ENCODE data around the gene EEF1A2. TPM values are rescaled to one million over a fixed set of nuclear protein-coding genes. Genes with fewer than 3 reads are reported as not detected.

The EEF1A2 gene
- total and polyA plus RNA-seq, 2 of the 4 experiments (the other 2 are of a cell fraction) = 1.3 to 4.6 TPM

- WGBS, 2 experiments (ENCODE audit: extremely low coverage in 2 of 2, insufficient read length in 1 of 2) = 32% methylated on average over 7 of the region's 19 CpGs; no CpG with 5 or more reads in 1 of the 2 experiments
- in situ Hi-C loops (cut with MboI; ENCODE audit: low sequenced_read_pairs) = no loop called here
These were observed 31.4 kb downstream of the EEF1A2 start for GRCh38 chr20:63467294-63468083.

More at GRCh38 chr20:63467294-63468083, 31.4 kb downstream of the EEF1A2 start:
- H3K9ac ChIP-seq (ENCODE audit: low read depth, low read length) = no peak overlapping the region
- no peak overlapping the region for H3K4me2 ChIP-seq (ENCODE audit: low read depth, low read length)
- no peaks in the 10 kb centered on the region for H3K79me1 ChIP-seq (ENCODE audit: low read depth in 1 of 2, low read length in 2 of 2)
- no peak for DNase-seq
- CTCF ChIA-PET = no interaction called here
- H2AFZ ChIP-seq (replicated peaks; ENCODE audit: low read length, poor library complexity) = no peak overlapping the region
- no peak overlapping the region for H4K5ac ChIP-seq (ENCODE audit: low read depth, low read length)
- H3K4me1 ChIP-seq (ENCODE audit: control insufficient read depth, insufficient read depth, low read length) = no peaks in the 10 kb centered on the region
- dilution Hi-C loops (cut with HindIII; ENCODE audit: low sequenced_read_pairs, unreplicated experiment) = no loop called here
- no peaks in the 10 kb centered on the region for H3K9me1 ChIP-seq (ENCODE audit: insufficient read depth, low read length)
- H3K9me3 ChIP-seq (ENCODE audit: control insufficient read depth, insufficient read depth, low read length) = no peaks in the 10 kb centered on the region
- H2BK5ac ChIP-seq (ENCODE audit: low read depth, low read length, poor library complexity, severe bottlenecking) = no peak overlapping the region
- H2AK5ac ChIP-seq (ENCODE audit: low read depth, low read length) = no peak overlapping the region
- no peaks in the 10 kb centered on the region for H3K36me3 ChIP-seq (ENCODE audit: control insufficient read depth, insufficient read depth, low read length)
- H3K18ac ChIP-seq (ENCODE audit: low read depth, low read length) = no peak overlapping the region
- intact Hi-C loops (cut with micrococcal nuclease) = no loop called here
- no TSS peak for BruUV-seq (replicated peaks)
- no peak overlapping the region for H3K27ac ChIP-seq (ENCODE audit: insufficient read depth, low read length)
- no peak overlapping the region for H3K14ac ChIP-seq (replicated peaks; ENCODE audit: low read depth, low read length)
- POLR2A ChIA-PET (ENCODE audit: unreplicated experiment) = no interaction called here
- TF ChIP-seq NFE2L2 (IDR thresholded peaks at IDR 0.05; ENCODE audit: low read depth, low read length) (no peak), RCOR1 (IDR thresholded peaks at IDR 0.05; ENCODE audit: insufficient replicate concordance, low read length) (no peak)
- H3K4ac ChIP-seq (ENCODE audit: low read depth, low read length) = no peak overlapping the region
- peaks cover 66% of the 10 kb centered on the region for H3K27me3 ChIP-seq (ENCODE audit: control insufficient read depth, insufficient read depth, low read length)
- H2BK20ac ChIP-seq (ENCODE audit: low read depth, low read length) = no peak overlapping the region
- H4K8ac ChIP-seq (ENCODE audit: low read depth in 2 of 2, low read length in 2 of 2) = no peak overlapping the region
- H2BK15ac ChIP-seq (ENCODE audit: low read depth, low read length) = no peak overlapping the region
- H4K20me1 ChIP-seq (ENCODE audit: insufficient read depth, low read length) = no peaks in the 10 kb centered on the region
- H3K56ac ChIP-seq (ENCODE audit: extremely low read depth, insufficient read depth, low read length) = no peak overlapping the region
- ATAC-seq (ENCODE audit: low read depth) = no peak
- H3K23ac ChIP-seq (ENCODE audit: low read depth, low read length) = no peak overlapping the region
- H2BK120ac ChIP-seq (ENCODE audit: low read depth, low read length) = no peak overlapping the region
- no peak overlapping the region for H2AK9ac ChIP-seq (replicated peaks; ENCODE audit: low read depth, low read length, poor library complexity)
- no peak overlapping the region for H3K4me3 ChIP-seq (ENCODE audit: insufficient read depth, low read depth, low read length)
- H4K91ac ChIP-seq (ENCODE audit: insufficient read depth, low read depth, low read length) = no peak overlapping the region

Data from IMR-90 (cell line).